HCT116 (cell line): ENCODE data around the gene HLCS. TPM values are rescaled to one million over a fixed set of nuclear protein-coding genes. Genes with fewer than 3 reads are reported as not detected.

Experiments used
- ATAC-seq: fragments of 200-7000 bp; cut with Tn5 transposase; 2 replicates; pipeline ENCODE4 v1.9.1; 2020; ENCODE audit warnings: mild to moderate bottlenecking, moderate library complexity
- BruUV-seq: library from RNA; stranded (reverse); fragments of 400-500 nt; replicated peaks from 2 replicates; lab custom pipeline; 2021; lab: Mats Ljungman, UMichigan
- CTCF ChIA-PET: fragments of 300-600 bp; sonication (Branson Sonifier 250); formaldehyde crosslinking; loops from one replicate; lab custom pipeline; 2021; ENCODE audit warnings: antibody characterized with exemption; lab: Charles Lee
- POLR2A ChIA-PET: fragments of 300-600, 350-600 bp; sonication (Branson Sonifier 250); formaldehyde crosslinking; loops from one replicate; lab custom pipeline; 2021; ENCODE audit warnings: antibody characterized with exemption; lab: Charles Lee
- RAD21 ChIA-PET, 2 experiments: fragments of 300-600 bp; sonication (Branson Sonifier 250); formaldehyde crosslinking; loops; one replicate each; lab custom pipeline; 2023; ENCODE audit warnings: low total read pairs in 2 of 2; ENCODE audit not compliant: uncharacterized antibody in 2 of 2, unreplicated experiment in 2 of 2, low non-redundant PET in 1 of 2; lab: Charles Lee
- DNase-seq: peaks from one replicate; pipeline ENCODE4 v3.0.0-alpha.2; 2010; ENCODE audit warnings: low read depth, low spot score
- H2AFZ ChIP-seq: fragments of 200-600 bp; shearing (Covaris generic), sonication (generic); 2 replicates; pipeline ENCODE4 v1.6.1; 2017; ENCODE audit warnings: low read depth, mixed run types, mixed read lengths, antibody characterized with exemption, low read length; ENCODE audit not compliant: poor library complexity, severe bottlenecking
- H3K27ac ChIP-seq: 2 replicates; pipeline ENCODE4 v1.5.1; 2012; ENCODE audit warnings: low read depth, low read length
- H3K27me3 ChIP-seq: fragments of 200-600 bp; sonication (generic); 2 replicates; pipeline ENCODE4 v1.6.1; 2016; ENCODE audit warnings: mixed run types, low read length, mixed read lengths; ENCODE audit not compliant: insufficient read depth
- H3K36me3 ChIP-seq, 2 experiments: fragments of 200-500 bp in 1 of 2; fragments of 200-600 bp in 1 of 2; sonication (Bioruptor generic) in 1 of 2; sonication (generic) in 1 of 2; 2 replicates each; pipeline versions ENCODE4 v1.5.1 to v1.6.1; 2014 to 2016; ENCODE audit warnings: low read length in 2 of 2, inconsistent platforms in 1 of 2, mixed read lengths in 1 of 2, mixed run types in 1 of 2; ENCODE audit not compliant: insufficient read depth in 2 of 2, control insufficient read depth in 1 of 2
- H3K4me1 ChIP-seq, 2 experiments: fragments of 200-600 bp in 1 of 2; sonication (generic) in 1 of 2; 2 replicates each; pipeline versions ENCODE4 v1.5.1 to v1.6.1; 2012 to 2017; ENCODE audit warnings: low read length in 2 of 2, inconsistent platforms in 1 of 2, mild to moderate bottlenecking in 1 of 2, mixed read lengths in 1 of 2, mixed run types in 1 of 2, moderate library complexity in 1 of 2; ENCODE audit not compliant: insufficient read depth in 2 of 2, control insufficient read depth in 1 of 2
- H3K4me2 ChIP-seq: fragments of 200-600 bp; sonication (generic); 2 replicates; pipeline ENCODE4 v1.6.1; 2017; ENCODE audit warnings: mixed run types, low read length, mixed read lengths
- H3K4me3 ChIP-seq, 2 experiments: fragments of 200-600 bp in 1 of 2; sonication (generic) in 1 of 2; replicated peaks in 1 of 2; 2 replicates each; pipeline ENCODE4 v1.5.1; 2011 to 2016; ENCODE audit warnings: low read length in 2 of 2, control low read depth in 1 of 2, low read depth in 1 of 2, mild to moderate bottlenecking in 1 of 2, mixed read lengths in 1 of 2, mixed run types in 1 of 2
- H3K79me2 ChIP-seq: fragments of 200-600 bp; sonication (generic); 2 replicates; pipeline ENCODE4 v1.6.1; 2017; ENCODE audit warnings: mild to moderate bottlenecking, mixed run types, low read length, moderate library complexity, mixed read lengths; ENCODE audit not compliant: insufficient read depth
- H3K9ac ChIP-seq: fragments of 200-600 bp; sonication (generic); 2 replicates; pipeline ENCODE4 v1.6.1; 2016; ENCODE audit warnings: low read length, mixed read lengths
- H3K9me2 ChIP-seq: fragments of 200-600 bp; sonication (generic), shearing (Covaris generic); 2 replicates; pipeline ENCODE4 v1.6.1; 2017; ENCODE audit warnings: mixed run types, mild to moderate bottlenecking, moderate library complexity; ENCODE audit not compliant: insufficient read depth
- H3K9me3 ChIP-seq, 2 experiments: fragments of 200-500 bp in 1 of 2; fragments of 200-600 bp in 1 of 2; sonication (Bioruptor generic) in 1 of 2; sonication (generic) in 1 of 2; 2 replicates each; pipeline ENCODE4 v1.6.1; 2014 to 2017; ENCODE audit warnings: low read length in 2 of 2, mixed read lengths in 2 of 2, inconsistent platforms in 1 of 2, low read depth in 1 of 2, mild to moderate bottlenecking in 1 of 2, mixed run types in 1 of 2, moderate library complexity in 1 of 2; ENCODE audit not compliant: control insufficient read depth in 1 of 2, insufficient read depth in 1 of 2
- H4K20me1 ChIP-seq: fragments of 200-600 bp; sonication (generic), shearing (Covaris generic); 2 replicates; pipeline ENCODE4 v1.6.1; 2017; ENCODE audit warnings: mixed run types, mild to moderate bottlenecking, moderate library complexity; ENCODE audit not compliant: insufficient read depth
- CBX3 ChIP-seq: IDR thresholded peaks from 2 replicates; pipeline ENCODE4 v1.6.1; 2012; ENCODE audit warnings: low read depth
- ELF1 ChIP-seq: IDR thresholded peaks from 2 replicates; pipeline ENCODE4 v1.6.1; 2012; ENCODE audit warnings: low read depth, borderline replicate concordance
- EZH2phosphoT487 ChIP-seq: fragments of 200-600 bp; IDR thresholded peaks from 2 replicates; pipeline ENCODE4 v1.6.1; 2018; ENCODE audit warnings: antibody characterized with exemption, borderline replicate concordance
- POLR2A ChIP-seq: IDR thresholded peaks from 2 replicates; pipeline ENCODE4 v1.7.0; 2011; ENCODE audit warnings: borderline replicate concordance; ENCODE audit not compliant: insufficient read depth, insufficient read length; ENCODE audit errors: extremely low read depth
- REST ChIP-seq: IDR thresholded peaks from 2 replicates; pipeline ENCODE4 v1.6.1; 2012; ENCODE audit warnings: low read depth
- ZBTB33 ChIP-seq: IDR thresholded peaks from 2 replicates; pipeline ENCODE4 v1.6.1; 2011; ENCODE audit warnings: mild to moderate bottlenecking, low read length, moderate library complexity; ENCODE audit not compliant: insufficient replicate concordance; ENCODE audit errors: extremely low read depth
- ZFX ChIP-seq: fragments of 450-650 bp; IDR thresholded peaks from 2 replicates; pipeline ENCODE4 v1.6.1; 2017
- intact Hi-C: fragments of 100-400 bp; cut with micrococcal nuclease; formaldehyde crosslinking; loops from 2 replicates; pipeline ENCODE4 v1.10.0; 2022
- total RNA-seq: library from RNA; stranded (reverse); gene quantifications from one replicate; pipeline ENCODE4 v1.2.1, GENCODE V29; 2021; ENCODE audit not compliant: unreplicated experiment

Gene HLCS
- total RNA-seq, 1 experiment from 2014 or later: 18.5 TPM

DNA sequence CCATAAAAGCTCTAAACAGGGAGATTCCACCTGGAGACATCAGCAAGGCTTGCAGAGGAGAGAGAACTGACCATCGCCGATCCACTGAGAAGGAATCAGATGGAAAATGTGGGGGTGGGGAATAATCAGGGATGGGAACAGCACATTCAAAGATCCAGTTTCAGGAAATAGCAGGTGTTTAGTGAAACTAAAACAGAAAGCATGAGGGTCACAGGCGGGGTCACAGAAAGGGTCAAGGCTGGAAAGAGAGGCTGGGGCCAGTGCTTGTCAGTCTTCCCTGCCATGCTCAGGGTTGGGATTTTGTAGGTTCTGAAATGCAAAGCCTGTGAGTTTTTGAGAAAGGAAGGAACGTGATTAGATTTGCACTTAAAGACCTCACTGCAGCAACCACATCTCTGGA lies 103.2 kb downstream of the HLCS start:
- Histone ChIP-seq H3K36me3 (no peaks in the 10 kb centered on the region), H2AFZ (no peak overlapping the region), H3K4me1 (peaks cover 11 to 27% of the 10 kb centered on the region in 2 experiments; a peak in 3 of 4 replicates), H3K4me2 (no peak overlapping the region), H3K9ac (no peak overlapping the region), H4K20me1 (no peaks in the 10 kb centered on the region), H3K9me3 (no peaks in the 10 kb centered on the region), H3K4me3 (no peak overlapping the region), H3K79me2 (no peaks in the 10 kb centered on the region), H3K9me2 (no peaks in the 10 kb centered on the region), H3K27ac (no peak overlapping the region), H3K27me3 (no peaks in the 10 kb centered on the region)
- no peak for DNase-seq
- no peak for ATAC-seq
- intact Hi-C loops: no loop called here
- POLR2A ChIA-PET: interaction anchor here (0.6 kb wide), 1 partner anchor 82 kb away, joined by 3 read pairs; no protein-coding TSS in a partner anchor
- no TSS peak for BruUV-seq
- TF ChIP-seq ELF1 (no peak), CBX3 (no peak), ZFX (no peak), EZH2phosphoT487 (no peak), POLR2A (no peak), ZBTB33 (no peak), REST (no peak)
- CTCF ChIA-PET: no interaction called here
- RAD21 ChIA-PET: no interaction called here
